ENCODE data around the gene TMEM255B. TPM values are rescaled to one million over a fixed set of nuclear protein-coding genes. Genes with fewer than 3 reads are reported as not detected.
"Not testable (repeated sequence)": the region's sequence is repeated elsewhere in the genome, so short reads cannot be mapped to it uniquely, and the experiment has no call there.

Gene TMEM255B
- total RNA-seq, 1 donor from 2014 or later, result under 0.01 TPM

GRCh38 chr13:113817860-113818691 is 59.0 kb downstream of the TMEM255B start:
- no peak for DNase-seq

GRCh38 chr13:113818700-113819295 is 59.8 kb downstream of the TMEM255B start:
- DNase-seq, result no peak

- no peak for DNase-seq
Observed at GRCh38 chr13:113819341-113819730, 60.3 kb downstream of the TMEM255B start.

- no peak for DNase-seq
Observed at GRCh38 chr13:113819731-113820715, 61.0 kb downstream of the TMEM255B start.

GRCh38 chr13:113820813-113821651 is 62.0 kb downstream of the TMEM255B start:
- peak; percentile 87 for DNase-seq

- no peak for DNase-seq
Observed at GRCh38 chr13:113821847-113822246, 62.8 kb downstream of the TMEM255B start.

- no peak for DNase-seq
Observed at GRCh38 chr13:113822266-113822665, 63.2 kb downstream of the TMEM255B start.

- DNase-seq, result no peak
Observed at GRCh38 chr13:113822956-113823744, 64.1 kb downstream of the TMEM255B start.

- no peak for DNase-seq
Observed at GRCh38 chr13:113823771-113824170, 64.7 kb downstream of the TMEM255B start.

GRCh38 chr13:113825841-113826240 is 66.8 kb downstream of the TMEM255B start:
- DNase-seq, result no peak

- DNase-seq, result not testable (repeated sequence)
Observed at GRCh38 chr13:113826446-113826845, 67.4 kb downstream of the TMEM255B start.

- DNase-seq, result no peak
Observed at GRCh38 chr13:113827021-113827420, 68.0 kb downstream of the TMEM255B start.

GRCh38 chr13:113828282-113828825 is 69.3 kb downstream of the TMEM255B start:
- DNase-seq, result no peak

GRCh38 chr13:113830426-113830950 is 71.5 kb downstream of the TMEM255B start:
- DNase-seq, result not testable (repeated sequence)

- no peak for DNase-seq
Observed at GRCh38 chr13:113831061-113831460, 72.0 kb downstream of the TMEM255B start.

GRCh38 chr13:113832205-113832604 is 73.2 kb downstream of the TMEM255B start:
- DNase-seq, result no peak

- no peak for DNase-seq
Observed at GRCh38 chr13:113832631-113833030, 73.6 kb downstream of the TMEM255B start.

- no peak for DNase-seq
Observed at GRCh38 chr13:113833111-113833830, 74.2 kb downstream of the TMEM255B start.

- not testable (repeated sequence) for DNase-seq
Observed at GRCh38 chr13:113834006-113834405, 75.0 kb downstream of the TMEM255B start.
